ENCODE results near the gene STRIT1. TPM values are rescaled to one million over a fixed set of nuclear protein-coding genes. Genes with fewer than 3 reads are reported as not detected.
"Not testable (repeated sequence)": the region's sequence is repeated elsewhere in the genome, so short reads cannot be mapped to it uniquely, and the experiment has no call there.

The STRIT1 gene
- total and polyA plus RNA-seq, 2 of the 4 experiments (the other 2 are of a cell fraction) = not detected

- H2BK20ac ChIP-seq (ENCODE audit: low read depth, low read length) = no peak overlapping the region
- intact Hi-C loops (cut with micrococcal nuclease) = no loop called here
- ChIA-PET POLR2A (ENCODE audit: unreplicated experiment) (no interaction called here), CTCF (no interaction called here)
- H4K8ac ChIP-seq (ENCODE audit: low read depth in 2 of 2, low read length in 2 of 2) = no peak overlapping the region
- H3K9me3 ChIP-seq (ENCODE audit: control insufficient read depth, insufficient read depth, low read length) = no peaks in the 10 kb centered on the region
- H4K91ac ChIP-seq (ENCODE audit: insufficient read depth, low read depth, low read length) = no peak overlapping the region
- H2AK9ac ChIP-seq (replicated peaks; ENCODE audit: low read depth, low read length, poor library complexity) = no peak overlapping the region
- H3K36me3 ChIP-seq (ENCODE audit: control insufficient read depth, insufficient read depth, low read length) = no peaks in the 10 kb centered on the region
- H3K56ac ChIP-seq (ENCODE audit: extremely low read depth, insufficient read depth, low read length) = no peak overlapping the region
- H3K27ac ChIP-seq (ENCODE audit: insufficient read depth, low read length) = no peak overlapping the region
- no peak overlapping the region for H2BK120ac ChIP-seq (ENCODE audit: low read depth, low read length)
- no peaks in the 10 kb centered on the region for H3K9me1 ChIP-seq (ENCODE audit: insufficient read depth, low read length)
- H2AFZ ChIP-seq (replicated peaks; ENCODE audit: low read length, poor library complexity) = no peak overlapping the region
- no CpG with 5 or more reads among the region's 3 CpGs for WGBS, 2 experiments (ENCODE audit: extremely low coverage in 2 of 2, insufficient read length in 1 of 2)
- no peak overlapping the region for H3K14ac ChIP-seq (replicated peaks; ENCODE audit: low read depth, low read length)
- dilution Hi-C loops (cut with HindIII; ENCODE audit: low sequenced_read_pairs, unreplicated experiment) = no loop called here
- H4K20me1 ChIP-seq (ENCODE audit: insufficient read depth, low read length) = no peaks in the 10 kb centered on the region
- DNase-seq (no peak), ATAC-seq (ENCODE audit: low read depth) (no peak)
- in situ Hi-C loops (cut with MboI; ENCODE audit: low sequenced_read_pairs) = no loop called here
- H2AK5ac ChIP-seq (ENCODE audit: low read depth, low read length) = no peak overlapping the region
- no peak overlapping the region for H2BK5ac ChIP-seq (ENCODE audit: low read depth, low read length, poor library complexity, severe bottlenecking)
- TF ChIP-seq CHD1 (IDR thresholded peaks at IDR 0.05; ENCODE audit: low read depth, low read length) (no peak), MXI1 (IDR thresholded peaks at IDR 0.05; ENCODE audit: borderline replicate concordance, low read depth, low read length) (no peak), RFX5 (IDR thresholded peaks at IDR 0.05; ENCODE audit: low read depth, low read length) (no peak), FOS (IDR thresholded peaks at IDR 0.05; ENCODE audit: low read depth, low read length) (no peak), SMC3 (IDR thresholded peaks at IDR 0.05; ENCODE audit: low read depth, low read length) (no peak), MAFK (IDR thresholded peaks at IDR 0.05; ENCODE audit: low read depth, low read length) (no peak)
- no peak overlapping the region for H3K18ac ChIP-seq (ENCODE audit: low read depth, low read length)
- H2BK15ac ChIP-seq (ENCODE audit: low read depth, low read length) = no peak overlapping the region
- no peak overlapping the region for H3K4ac ChIP-seq (ENCODE audit: low read depth, low read length)
- H3K79me1 ChIP-seq (ENCODE audit: low read depth in 1 of 2, low read length in 2 of 2) = no peaks in the 10 kb centered on the region
- BruUV-seq (replicated peaks) = no TSS peak
- H3K9ac ChIP-seq (ENCODE audit: low read depth, low read length) = no peak overlapping the region
- H3K23ac ChIP-seq (ENCODE audit: low read depth, low read length) = no peak overlapping the region
- H4K5ac ChIP-seq (ENCODE audit: low read depth, low read length) = no peak overlapping the region
- H3K27me3 ChIP-seq (ENCODE audit: control insufficient read depth, insufficient read depth, low read length) = no peaks in the 10 kb centered on the region
- H3K4me3 ChIP-seq (ENCODE audit: insufficient read depth, low read depth, low read length) = no peak overlapping the region
- H3K4me1 ChIP-seq (ENCODE audit: control insufficient read depth, insufficient read depth, low read length) = no peaks in the 10 kb centered on the region
- H3K4me2 ChIP-seq (ENCODE audit: low read depth, low read length) = no peak overlapping the region
These were observed 23.4 kb downstream of the STRIT1 start for GRCh38 chr3:155270063-155270462.

- H3K9me1 ChIP-seq (ENCODE audit: insufficient read depth, low read length); H2AFZ ChIP-seq (replicated peaks; ENCODE audit: low read length, poor library complexity); H3K27me3 ChIP-seq (ENCODE audit: control insufficient read depth, insufficient read depth, low read length); H3K9ac ChIP-seq (ENCODE audit: low read depth, low read length); H3K56ac ChIP-seq (ENCODE audit: extremely low read depth, insufficient read depth, low read length); H2BK20ac ChIP-seq (ENCODE audit: low read depth, low read length); H3K14ac ChIP-seq (replicated peaks; ENCODE audit: low read depth, low read length); H2BK5ac ChIP-seq (ENCODE audit: low read depth, low read length, poor library complexity, severe bottlenecking); H2BK120ac ChIP-seq (ENCODE audit: low read depth, low read length); H2BK15ac ChIP-seq (ENCODE audit: low read depth, low read length); H3K9me3 ChIP-seq (ENCODE audit: control insufficient read depth, insufficient read depth, low read length); H3K36me3 ChIP-seq (ENCODE audit: control insufficient read depth, insufficient read depth, low read length); H3K4me2 ChIP-seq (ENCODE audit: low read depth, low read length); POLR2A ChIA-PET (ENCODE audit: unreplicated experiment); dilution Hi-C loops (cut with HindIII; ENCODE audit: low sequenced_read_pairs, unreplicated experiment); DNase-seq; BruUV-seq (replicated peaks); H2AK9ac ChIP-seq (replicated peaks; ENCODE audit: low read depth, low read length, poor library complexity); intact Hi-C loops (cut with micrococcal nuclease); H4K8ac ChIP-seq (ENCODE audit: low read depth in 2 of 2, low read length in 2 of 2); H3K18ac ChIP-seq (ENCODE audit: low read depth, low read length); H2AK5ac ChIP-seq (ENCODE audit: low read depth, low read length); in situ Hi-C loops (cut with MboI; ENCODE audit: low sequenced_read_pairs); H3K4me1 ChIP-seq (ENCODE audit: control insufficient read depth, insufficient read depth, low read length); H3K79me1 ChIP-seq (ENCODE audit: low read depth in 1 of 2, low read length in 2 of 2); H3K4me3 ChIP-seq (ENCODE audit: insufficient read depth, low read depth, low read length); H3K27ac ChIP-seq (ENCODE audit: insufficient read depth, low read length); H4K91ac ChIP-seq (ENCODE audit: insufficient read depth, low read depth, low read length); H3K4ac ChIP-seq (ENCODE audit: low read depth, low read length); H4K5ac ChIP-seq (ENCODE audit: low read depth, low read length); H3K23ac ChIP-seq (ENCODE audit: low read depth, low read length); ATAC-seq (ENCODE audit: low read depth); H4K20me1 ChIP-seq (ENCODE audit: insufficient read depth, low read length): not testable (repeated sequence)
- CTCF ChIA-PET = interaction anchor here (1.0 kb wide), 1 partner anchor 19 kb away, joined by 3 read pairs; no protein-coding TSS in a partner anchor
- WGBS, 2 experiments (ENCODE audit: extremely low coverage in 2 of 2, insufficient read length in 1 of 2) = no CpG with 5 or more reads among the region's 2 CpGs
These were observed 30.6 kb downstream of the STRIT1 start for GRCh38 chr3:155262855-155263254.
